Inflammatory macrophage treated with lipopolysaccharide for 4 hours (primary cell): ENCODE data around the gene PIP5K1B.
"Not testable (repeated sequence)": the region's sequence is repeated elsewhere in the genome, so short reads cannot be mapped to it uniquely, and the experiment has no call there.

Experiments used
- DNase-seq: peaks from one replicate; pipeline ENCODE4 v3.0.0-alpha.2; 2020

PIP5K1B gene

DNA sequence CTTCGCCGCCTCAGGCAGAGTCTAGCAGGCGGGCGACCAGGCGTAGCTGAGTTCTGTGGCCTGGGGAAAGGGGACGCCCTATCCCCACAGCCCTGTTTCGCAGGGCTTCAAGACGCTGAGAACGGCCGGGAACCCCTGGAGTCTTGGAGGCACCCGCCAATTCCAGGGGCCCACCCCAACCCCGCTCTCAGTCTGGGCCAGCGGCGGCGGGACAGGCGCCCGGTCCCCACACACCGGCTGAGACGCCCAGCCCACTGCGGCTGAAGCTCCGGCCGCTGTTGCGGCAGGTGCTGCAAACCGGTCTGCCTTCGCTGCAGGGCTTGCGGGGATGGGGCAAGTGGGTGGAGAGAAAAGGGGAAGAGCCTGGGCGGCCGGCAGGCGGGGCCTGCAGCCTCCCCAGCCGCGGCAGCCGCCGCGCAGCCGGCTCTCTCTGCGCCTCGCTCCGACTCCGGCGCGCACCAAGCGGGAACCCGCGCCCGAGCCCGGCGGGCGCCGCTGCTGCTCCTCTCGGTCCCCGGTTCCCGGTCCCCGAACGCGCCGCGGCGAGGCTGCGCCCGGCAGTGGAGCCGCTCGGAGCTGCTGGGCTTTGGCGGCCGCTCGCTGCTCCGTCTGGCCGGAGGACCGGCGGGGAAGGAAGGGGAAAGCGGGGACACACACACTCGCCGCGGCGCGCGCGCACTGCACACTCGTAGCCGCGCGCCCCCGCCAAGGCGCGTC, at the start of gene PIP5K1B:
Gene PIP5K1B (plus strand): TSS at position 427 of the 717 bp plus-strand sequence. CDS start 117,375 bp downstream, outside the sequence.
- peak; percentile 79 for DNase-seq

DNA sequence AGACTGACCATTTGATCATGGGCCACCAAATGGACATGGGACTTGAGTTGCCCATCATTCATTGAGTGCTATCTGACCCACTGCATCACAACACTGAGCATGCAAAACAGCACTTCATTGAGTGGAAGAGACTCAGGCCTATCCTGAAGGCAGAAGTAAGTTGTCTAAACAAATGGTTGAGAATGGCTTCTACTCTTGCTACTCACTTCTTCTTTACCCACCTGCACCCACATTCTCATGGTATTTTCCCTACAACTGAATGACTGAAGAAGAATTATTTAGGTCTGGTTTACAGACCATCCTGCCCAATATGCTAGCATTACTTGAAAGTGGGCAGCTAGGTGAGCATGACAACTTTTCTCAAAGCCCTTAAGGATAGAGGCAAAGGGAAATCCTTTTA, 41.0 kb upstream of the PIP5K1B start:
- no peak for DNase-seq

- no peak for DNase-seq
Observed at GRCh38 chr9:68668127-68668526, 36.9 kb upstream of the PIP5K1B start.

- no peak for DNase-seq
Observed at GRCh38 chr9:68669218-68669617, 35.8 kb upstream of the PIP5K1B start.

DNA sequence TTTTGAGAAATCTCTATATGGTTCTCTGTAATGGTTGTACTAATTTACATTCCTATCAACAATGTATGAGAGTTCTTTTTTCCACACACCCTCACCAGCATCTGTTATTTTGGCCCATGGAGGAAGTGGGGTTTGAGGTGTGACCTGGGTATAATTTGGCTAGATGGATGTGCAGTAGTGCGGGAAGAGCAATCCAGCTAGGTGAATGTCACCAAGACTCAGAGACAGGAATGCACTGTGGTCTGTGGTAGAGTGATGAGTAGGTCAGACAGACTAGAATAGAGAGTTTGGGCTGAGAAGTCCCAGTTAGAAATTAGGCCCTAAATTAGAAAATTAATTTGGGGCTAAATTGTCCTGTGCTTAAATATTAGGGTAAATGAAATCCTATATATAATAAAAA, 32.8 kb upstream of the PIP5K1B start:
- no peak for DNase-seq

GRCh38 chr9:68672625-68673024, 32.4 kb upstream of the PIP5K1B start:
- DNase-seq, result no peak

GRCh38 chr9:68678430-68678829, 26.6 kb upstream of the PIP5K1B start:
- DNase-seq, result no peak

DNA sequence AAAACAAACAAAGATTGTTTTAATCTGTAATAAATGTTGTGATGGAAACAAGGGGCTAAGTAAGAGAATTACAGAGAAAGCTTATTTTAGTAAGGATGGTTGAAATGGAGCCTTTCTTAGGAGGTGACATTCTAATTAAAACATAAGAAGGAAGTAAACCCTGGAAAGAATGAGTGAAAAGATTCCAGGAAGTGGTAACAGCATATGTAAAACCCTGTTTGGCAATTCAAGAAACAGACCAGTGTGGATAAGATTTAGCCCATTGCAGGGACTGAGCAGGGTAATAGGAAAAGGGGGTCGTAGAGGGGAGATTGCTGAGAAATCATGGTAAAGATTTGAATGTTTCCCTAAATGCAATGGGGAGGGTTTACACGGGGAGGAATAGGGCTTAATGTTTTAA, 21.6 kb upstream of the PIP5K1B start:
- peak; percentile 22 for DNase-seq

DNA sequence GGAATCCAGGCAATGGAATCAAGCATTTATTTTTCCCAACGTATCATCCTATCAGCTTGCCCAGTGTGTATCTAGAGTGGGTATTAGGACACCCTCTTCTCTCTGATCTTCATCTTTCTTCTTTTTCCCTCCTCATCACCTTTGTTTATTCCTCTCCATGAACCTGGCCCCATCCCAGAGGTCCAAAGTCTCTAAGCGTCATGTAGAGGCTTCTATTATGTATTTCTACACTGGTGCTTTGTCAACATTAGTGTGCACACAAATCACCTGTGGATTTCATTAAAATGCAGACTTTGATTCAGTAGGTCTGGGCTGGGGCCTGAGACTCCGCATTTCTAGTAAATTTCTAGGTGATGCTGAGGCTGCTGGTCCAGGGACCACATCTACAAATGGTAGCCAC, 19.8 kb upstream of the PIP5K1B start:
- no peak for DNase-seq

- peak; percentile 27 for DNase-seq
Observed at GRCh38 chr9:68685770-68686169, 19.3 kb upstream of the PIP5K1B start.

GRCh38 chr9:68690088-68690487, 15.0 kb upstream of the PIP5K1B start:
- DNase-seq, result no peak

DNA sequence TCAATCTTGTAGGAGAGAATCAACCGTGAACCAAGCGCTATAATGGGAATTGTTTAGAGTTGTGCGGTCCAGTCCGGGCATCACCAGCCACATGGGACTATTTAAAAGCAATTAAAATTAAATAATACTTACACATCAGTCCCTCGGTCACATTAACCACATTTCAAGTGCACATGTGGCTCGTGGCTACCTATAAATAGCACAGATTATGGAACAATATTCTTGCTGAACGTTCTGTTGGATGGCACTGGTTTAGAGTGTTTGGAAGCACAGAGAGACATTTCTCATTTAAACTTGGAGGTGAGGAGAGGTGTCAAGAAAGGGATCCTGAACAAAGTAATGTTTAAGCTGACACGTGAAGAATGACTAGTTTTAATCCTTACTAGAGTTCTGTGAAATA, 12.5 kb upstream of the PIP5K1B start:
- no peak for DNase-seq

GRCh38 chr9:68694125-68694524, 10.9 kb upstream of the PIP5K1B start:
- DNase-seq, result no peak

GRCh38 chr9:68697851-68698250, 7.2 kb upstream of the PIP5K1B start:
- no peak for DNase-seq

- no peak for DNase-seq
Observed at GRCh38 chr9:68698943-68699509, 6.0 kb upstream of the PIP5K1B start.

- DNase-seq, result not testable (repeated sequence)
Observed at GRCh38 chr9:68699625-68700024, 5.4 kb upstream of the PIP5K1B start.

- no peak for DNase-seq
Observed at GRCh38 chr9:68702493-68702892, 2.5 kb upstream of the PIP5K1B start.

GRCh38 chr9:68703672-68704071, 1.4 kb upstream of the PIP5K1B start:
- no peak for DNase-seq

DNA sequence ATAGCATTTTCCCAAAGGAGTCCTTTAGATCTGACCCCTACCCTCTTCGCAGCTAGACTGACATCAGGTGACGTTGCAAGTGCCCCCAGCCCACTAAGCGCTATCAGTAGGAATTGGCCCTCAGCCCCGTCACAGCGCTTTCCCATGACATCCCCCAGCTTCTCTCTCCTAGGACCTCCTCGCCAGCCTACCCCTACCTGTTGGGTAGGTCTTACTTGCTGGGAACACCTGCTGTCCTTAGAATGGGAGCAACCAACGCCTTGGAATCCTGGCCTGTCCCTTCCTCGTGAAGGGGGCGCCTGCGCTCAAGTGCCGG, 584 bp upstream of the PIP5K1B start:
- no peak for DNase-seq

DNA sequence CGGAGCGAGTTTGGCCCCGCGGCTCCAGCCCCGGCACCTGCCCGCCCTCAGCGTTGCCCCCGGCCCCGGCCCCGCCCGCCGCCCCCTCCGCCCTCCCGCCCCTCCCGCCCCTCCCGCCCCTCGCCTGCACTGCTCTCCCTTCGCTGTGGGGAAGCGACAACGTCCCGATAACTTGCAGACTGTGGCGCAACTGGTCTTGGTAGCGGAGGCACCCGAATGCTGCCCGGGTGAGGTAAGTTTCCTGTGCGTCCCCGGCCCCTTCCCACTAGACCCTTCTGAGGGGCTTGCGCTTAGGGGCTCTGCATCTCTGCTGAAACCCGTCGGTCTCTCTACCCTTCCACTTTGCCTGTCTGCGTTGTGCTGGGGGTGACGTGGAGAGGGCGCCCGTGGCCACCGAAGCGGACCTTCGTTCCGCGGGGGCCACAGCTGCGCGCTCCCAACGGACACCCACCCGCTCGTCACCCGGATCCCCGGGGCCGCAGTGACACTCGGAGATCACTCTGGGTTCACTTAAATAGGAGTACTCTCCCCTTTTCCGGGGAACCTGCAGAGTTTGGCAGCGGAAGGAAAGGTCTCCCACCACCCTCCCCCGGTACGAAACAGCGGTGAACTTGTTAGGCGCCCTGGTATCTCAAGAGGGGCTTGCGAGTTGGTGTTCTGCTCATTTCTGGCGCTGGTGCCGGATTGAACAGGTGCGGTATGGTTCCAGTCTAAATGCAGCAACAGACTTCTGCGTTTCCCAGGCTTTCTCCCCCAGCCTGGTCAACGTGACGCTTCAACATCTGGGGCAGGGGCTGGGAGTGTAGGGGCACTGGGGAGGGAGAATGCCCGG, 707 bp downstream of the PIP5K1B start:
- DNase-seq, result no peak

GRCh38 chr9:68706363-68707201, 1.5 kb downstream of the PIP5K1B start:
- peak; percentile 12 for DNase-seq

DNA sequence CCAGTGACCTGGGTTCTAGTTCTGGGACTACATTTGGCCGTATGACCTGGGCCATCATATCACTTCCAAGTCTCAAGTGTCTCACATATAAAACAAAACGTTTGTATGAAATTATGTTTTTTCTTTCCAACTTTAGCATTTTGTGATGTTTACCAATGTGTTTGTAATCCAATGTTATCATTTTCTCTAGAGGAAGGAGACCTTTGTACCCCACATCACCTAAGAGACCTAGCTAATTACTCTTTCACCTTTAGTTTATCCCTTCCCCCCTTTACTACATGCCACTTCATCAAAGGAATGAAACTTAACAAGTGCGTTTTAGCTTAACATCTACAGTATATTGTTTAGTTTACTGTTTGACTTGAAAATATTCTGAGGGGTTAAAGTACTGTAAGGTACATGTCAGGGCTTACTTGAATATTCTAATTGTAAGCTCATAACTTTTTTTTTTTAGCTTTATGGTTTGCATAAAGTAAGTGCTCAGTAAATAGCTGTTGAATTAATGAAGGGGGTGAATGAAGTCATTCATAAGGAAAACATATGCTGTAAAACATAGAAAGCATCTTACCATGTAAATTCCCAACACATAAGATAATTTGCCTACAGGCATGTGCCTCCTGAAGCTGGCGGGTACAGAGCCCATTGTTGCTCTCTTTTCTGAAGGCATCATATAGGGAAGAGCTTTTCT, 2.9 kb downstream of the PIP5K1B start:
- no peak for DNase-seq

GRCh38 chr9:68708513-68708912, 3.5 kb downstream of the PIP5K1B start:
- DNase-seq, result peak; percentile 13
